Glutamatergic neuron (in vitro differentiated cells): ENCODE data around the gene NPW. TPM values are rescaled to one million over a fixed set of nuclear protein-coding genes. Genes with fewer than 3 reads are reported as not detected.

Source experiments
- DNase-seq: peaks from one replicate; pipeline ENCODE4 v3.0.0; 2022
- H3K27ac Mint-ChIP-seq: one replicate; pipeline ENCODE4 v1.8.0; 2020; ENCODE audit warnings: mild to moderate bottlenecking, mixed read lengths, inconsistent platforms; ENCODE audit not compliant: unreplicated experiment
- H3K27me3 Mint-ChIP-seq: one replicate; pipeline ENCODE4 v1.8.0; 2020; ENCODE audit warnings: mild to moderate bottlenecking, moderate library complexity, mixed read lengths, inconsistent platforms; ENCODE audit not compliant: unreplicated experiment
- H3K36me3 Mint-ChIP-seq: one replicate; pipeline ENCODE4 v1.8.0; 2020; ENCODE audit warnings: mild to moderate bottlenecking, mixed read lengths, inconsistent platforms; ENCODE audit not compliant: unreplicated experiment
- H3K4me1 Mint-ChIP-seq: one replicate; pipeline ENCODE4 v1.8.0; 2020; ENCODE audit warnings: mild to moderate bottlenecking, low read depth, mixed read lengths, inconsistent platforms; ENCODE audit not compliant: unreplicated experiment
- H3K4me3 Mint-ChIP-seq: one replicate; pipeline ENCODE4 v1.8.0; 2020; ENCODE audit warnings: mild to moderate bottlenecking, mixed read lengths, inconsistent platforms; ENCODE audit not compliant: unreplicated experiment
- H3K9me3 Mint-ChIP-seq: one replicate; pipeline ENCODE4 v1.8.0; 2020; ENCODE audit warnings: mild to moderate bottlenecking, moderate library complexity, mixed read lengths, inconsistent platforms; ENCODE audit not compliant: unreplicated experiment
- total RNA-seq: library from RNA; stranded (reverse); fragmentation: NEBNext Ultra II Directional; extraction: Animal tissue kit (Norgen Biotek cat#: 25700); gene quantifications from one replicate; pipeline ENCODE4 v1.2.1, GENCODE V29; 2021; ENCODE audit not compliant: unreplicated experiment
- TF ChIP-seq, protein P1 (sequence below): fragments of 200-600 bp; sonication (generic); IDR thresholded peaks from one replicate; pipeline ENCODE4 v1.5.0; 2021; ENCODE audit not compliant: partially characterized antibody, unreplicated experiment

Gene NPW
- total RNA-seq, 1 donor from 2014 or later: 0.91 TPM

GRCh38 chr16:2034696-2035430, 15.3 kb downstream of the NPW start:
- DNase-seq: no peak
- Mint-ChIP-seq H3K9me3 (peaks cover 11% of the 10 kb centered on the region), H3K27me3 (peaks cover 10% of the 10 kb centered on the region), H3K4me3 (peak overlapping the region; percentile 20), H3K27ac (no peak overlapping the region), H3K36me3 (no peaks in the 10 kb centered on the region), H3K4me1 (peaks cover 8% of the 10 kb centered on the region)
- TF ChIP-seq, protein P1, sequence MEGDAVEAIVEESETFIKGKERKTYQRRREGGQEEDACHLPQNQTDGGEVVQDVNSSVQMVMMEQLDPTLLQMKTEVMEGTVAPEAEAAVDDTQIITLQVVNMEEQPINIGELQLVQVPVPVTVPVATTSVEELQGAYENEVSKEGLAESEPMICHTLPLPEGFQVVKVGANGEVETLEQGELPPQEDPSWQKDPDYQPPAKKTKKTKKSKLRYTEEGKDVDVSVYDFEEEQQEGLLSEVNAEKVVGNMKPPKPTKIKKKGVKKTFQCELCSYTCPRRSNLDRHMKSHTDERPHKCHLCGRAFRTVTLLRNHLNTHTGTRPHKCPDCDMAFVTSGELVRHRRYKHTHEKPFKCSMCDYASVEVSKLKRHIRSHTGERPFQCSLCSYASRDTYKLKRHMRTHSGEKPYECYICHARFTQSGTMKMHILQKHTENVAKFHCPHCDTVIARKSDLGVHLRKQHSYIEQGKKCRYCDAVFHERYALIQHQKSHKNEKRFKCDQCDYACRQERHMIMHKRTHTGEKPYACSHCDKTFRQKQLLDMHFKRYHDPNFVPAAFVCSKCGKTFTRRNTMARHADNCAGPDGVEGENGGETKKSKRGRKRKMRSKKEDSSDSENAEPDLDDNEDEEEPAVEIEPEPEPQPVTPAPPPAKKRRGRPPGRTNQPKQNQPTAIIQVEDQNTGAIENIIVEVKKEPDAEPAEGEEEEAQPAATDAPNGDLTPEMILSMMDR: no peak

- no peak overlapping the region for H3K27ac Mint-ChIP-seq
- DNase-seq: no peak
- H3K4me1 Mint-ChIP-seq: peaks cover 8% of the 10 kb centered on the region
- H3K9me3 Mint-ChIP-seq: peaks cover 11% of the 10 kb centered on the region
- no peaks in the 10 kb centered on the region for H3K36me3 Mint-ChIP-seq
- no peak overlapping the region for H3K4me3 Mint-ChIP-seq
- peaks cover 10% of the 10 kb centered on the region for H3K27me3 Mint-ChIP-seq
- TF ChIP-seq, protein P1: no peak
Measured at GRCh38 chr16:2035431-2036199, 16.0 kb downstream of the NPW start.

DNA sequence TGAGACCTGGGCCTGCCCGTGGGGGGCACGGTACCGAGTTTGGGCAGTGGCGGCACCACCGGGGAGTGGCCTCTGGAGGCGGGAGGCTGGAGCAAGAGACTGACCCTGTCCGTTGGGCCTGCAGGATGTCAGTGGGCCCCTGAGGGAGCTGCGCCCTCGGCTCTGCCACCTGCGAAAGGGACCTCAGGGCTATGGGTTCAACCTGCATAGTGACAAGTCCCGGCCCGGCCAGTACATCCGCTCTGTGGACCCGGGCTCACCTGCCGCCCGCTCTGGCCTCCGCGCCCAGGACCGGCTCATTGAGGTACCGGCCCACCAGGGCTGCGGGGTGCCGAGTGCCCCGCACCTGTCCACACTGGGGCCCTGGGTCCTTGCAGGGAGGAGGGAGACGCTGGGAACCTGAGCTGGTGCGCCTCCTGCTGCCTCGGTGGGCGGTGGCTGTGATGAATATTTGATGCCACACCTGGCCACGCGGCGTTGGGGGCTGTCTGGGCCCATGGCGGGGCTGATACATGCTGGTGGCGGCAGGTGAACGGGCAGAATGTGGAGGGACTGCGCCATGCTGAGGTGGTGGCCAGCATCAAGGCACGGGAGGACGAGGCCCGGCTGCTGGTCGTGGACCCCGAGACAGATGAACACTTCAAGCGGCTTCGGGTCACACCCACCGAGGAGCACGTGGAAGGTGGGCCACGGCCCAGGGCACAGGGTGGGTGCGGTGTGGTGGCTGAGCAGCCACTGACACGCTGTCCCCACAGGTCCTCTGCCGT, 16.8 kb downstream of the NPW start:
- no peak overlapping the region for H3K4me3 Mint-ChIP-seq
- H3K36me3 Mint-ChIP-seq: no peaks in the 10 kb centered on the region
- TF ChIP-seq, protein P1: no peak
- no peak for DNase-seq
- H3K9me3 Mint-ChIP-seq: peaks cover 11% of the 10 kb centered on the region
- H3K4me1 Mint-ChIP-seq: peaks cover 8% of the 10 kb centered on the region
- H3K27me3 Mint-ChIP-seq: peaks cover 10% of the 10 kb centered on the region
- no peak overlapping the region for H3K27ac Mint-ChIP-seq

- DNase-seq: no peak
- Mint-ChIP-seq H3K9me3 (peaks cover 11% of the 10 kb centered on the region), H3K27ac (no peak overlapping the region), H3K4me1 (peaks cover 8% of the 10 kb centered on the region), H3K4me3 (no peak overlapping the region), H3K36me3 (no peaks in the 10 kb centered on the region), H3K27me3 (peaks cover 10% of the 10 kb centered on the region)
- TF ChIP-seq, protein P1: no peak
Measured at GRCh38 chr16:2037115-2037514, 17.5 kb downstream of the NPW start.
